ENCODE data around the gene BMP6. TPM values are rescaled to one million over a fixed set of nuclear protein-coding genes. Genes with fewer than 3 reads are reported as not detected.

BMP6 gene
- total RNA-seq, 4 donors from 2014 or later: 1.7 to 8.3 (median 3.3) TPM

- Histone ChIP-seq H3K36me3 (no peaks in the 10 kb centered on the region), H3K4me1 (no peaks in the 10 kb centered on the region), H3K27ac (no peak overlapping the region), H3K9me3 (no peaks in the 10 kb centered on the region), H3K27me3 (no peaks in the 10 kb centered on the region), H3K4me3 (no peak overlapping the region)
- intact Hi-C loops (cut with DNase I; ENCODE audit: low total_unique reads) (no loop called here), in situ Hi-C loops (cut with MboI; ENCODE audit: low sequenced_read_pairs in 4 of 4) (no loop called here)
- TF ChIP-seq CTCF (IDR thresholded peaks at IDR 0.05 in 4 of 5, conservative IDR thresholded peaks at IDR 0.05 in 1 of 5) (no peak), POLR2A (IDR thresholded peaks at IDR 0.05) (no peak)
- ATAC-seq (no peak), DNase-seq (no peak)
Measured at GRCh38 chr6:7823552-7823951, 97.7 kb downstream of the BMP6 start.

GRCh38 chr6:7825986-7826385 is 100.1 kb downstream of the BMP6 start:
- intact Hi-C loops (cut with DNase I; ENCODE audit: low total_unique reads): no loop called here
- Histone ChIP-seq H3K4me1 (no peaks in the 10 kb centered on the region), H3K4me3 (no peak overlapping the region), H3K36me3 (no peaks in the 10 kb centered on the region), H3K27me3 (no peaks in the 10 kb centered on the region), H3K9me3 (no peaks in the 10 kb centered on the region), H3K27ac (no peak overlapping the region)
- no peak for TF ChIP-seq POLR2A (IDR thresholded peaks at IDR 0.05)
- TF ChIP-seq CTCF (IDR thresholded peaks at IDR 0.05 in 4 of 5, conservative IDR thresholded peaks at IDR 0.05 in 1 of 5): no peak
- in situ Hi-C loops (cut with MboI; ENCODE audit: low sequenced_read_pairs in 4 of 4): no loop called here
- no peak for DNase-seq
- ATAC-seq: no peak

- H3K36me3 ChIP-seq: no peaks in the 10 kb centered on the region
Measured at GRCh38 chr6:7827142-7827541, 101.2 kb downstream of the BMP6 start.

GRCh38 chr6:7828124-7828523 is 102.2 kb downstream of the BMP6 start:
- no peak overlapping the region for H3K27ac ChIP-seq
- no peaks in the 10 kb centered on the region for H3K9me3 ChIP-seq

More at GRCh38 chr6:7827142-7827541, 101.2 kb downstream of the BMP6 start:
- DNase-seq: no peak
- TF ChIP-seq POLR2A (IDR thresholded peaks at IDR 0.05) (no peak), CTCF (IDR thresholded peaks at IDR 0.05 in 4 of 5, conservative IDR thresholded peaks at IDR 0.05 in 1 of 5) (no peak)
- Histone ChIP-seq H3K4me3 (no peak overlapping the region), H3K27ac (no peak overlapping the region), H3K9me3 (no peaks in the 10 kb centered on the region), H3K4me1 (no peaks in the 10 kb centered on the region), H3K27me3 (no peaks in the 10 kb centered on the region)
- in situ Hi-C loops (cut with MboI; ENCODE audit: low sequenced_read_pairs in 4 of 4) (no loop called here), intact Hi-C loops (cut with DNase I; ENCODE audit: low total_unique reads) (no loop called here)
- no peak for ATAC-seq

More at GRCh38 chr6:7828124-7828523, 102.2 kb downstream of the BMP6 start:
- Histone ChIP-seq H3K36me3 (no peaks in the 10 kb centered on the region), H3K4me3 (no peak overlapping the region), H3K27me3 (no peaks in the 10 kb centered on the region), H3K4me1 (no peaks in the 10 kb centered on the region)
- ATAC-seq: no peak
- no peak for DNase-seq
- intact Hi-C loops (cut with DNase I; ENCODE audit: low total_unique reads) (no loop called here), in situ Hi-C loops (cut with MboI; ENCODE audit: low sequenced_read_pairs in 4 of 4) (no loop called here)
- TF ChIP-seq POLR2A (IDR thresholded peaks at IDR 0.05) (no peak), CTCF (IDR thresholded peaks at IDR 0.05 in 4 of 5, conservative IDR thresholded peaks at IDR 0.05 in 1 of 5) (no peak)

Data from gastrocnemius medialis (tissue), 4 donors.